HG02840 (cell line): Measurements from ENCODE around the gene RTP1.
A peak's percentile ranks its signal among the peaks of the same experiment; 100 is the strongest.
"Not testable (repeated sequence)": the region's sequence is repeated elsewhere in the genome, so short reads cannot be mapped to it uniquely, and the experiment has no call there.

Experiments used
- ATAC-seq: cut with Tn5 transposase; IDR thresholded peaks from one replicate; pipeline ENCODE4 v1.9.1; 2021; ENCODE audit warnings: mild to moderate bottlenecking, moderate library complexity, moderate number of reproducible peaks; ENCODE audit not compliant: unreplicated experiment, low FRiP score

RTP1 gene

DNA sequence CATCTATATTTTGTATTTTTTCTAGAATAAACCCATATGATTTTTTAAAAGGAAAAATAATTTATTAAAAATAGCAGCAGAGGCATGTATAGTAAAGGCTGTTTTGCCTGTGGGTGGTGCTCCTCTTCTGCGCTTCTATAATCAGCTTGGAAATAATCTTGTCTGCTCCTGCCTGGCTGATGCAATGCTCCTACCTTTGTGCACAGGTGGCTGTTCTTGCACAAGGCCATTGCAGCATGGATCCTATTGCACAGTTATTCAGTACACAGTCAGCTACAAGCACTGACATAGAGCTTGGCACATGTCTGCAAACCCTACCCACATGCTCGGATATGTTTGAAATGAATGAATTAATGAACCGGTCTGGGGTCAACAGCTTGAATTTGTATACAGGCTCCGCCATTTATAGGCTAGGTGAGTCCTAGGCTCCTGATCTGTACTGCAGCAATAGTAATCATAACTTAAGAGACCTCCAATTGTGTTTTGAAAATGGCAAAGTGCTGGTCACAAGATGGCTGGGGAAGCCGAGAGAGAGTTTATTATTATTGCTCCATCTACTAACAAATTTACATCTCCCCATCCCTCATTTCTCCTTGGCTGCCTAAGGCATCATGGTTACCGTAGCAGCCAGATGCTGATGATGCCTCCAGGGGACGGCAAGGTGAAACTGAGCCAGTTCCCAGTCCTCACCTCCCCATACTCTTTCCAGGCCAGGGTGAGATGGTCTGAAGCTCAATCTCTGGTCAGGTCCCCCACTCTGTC is 532 bp upstream of the RTP1 start:
- no peak for ATAC-seq

DNA sequence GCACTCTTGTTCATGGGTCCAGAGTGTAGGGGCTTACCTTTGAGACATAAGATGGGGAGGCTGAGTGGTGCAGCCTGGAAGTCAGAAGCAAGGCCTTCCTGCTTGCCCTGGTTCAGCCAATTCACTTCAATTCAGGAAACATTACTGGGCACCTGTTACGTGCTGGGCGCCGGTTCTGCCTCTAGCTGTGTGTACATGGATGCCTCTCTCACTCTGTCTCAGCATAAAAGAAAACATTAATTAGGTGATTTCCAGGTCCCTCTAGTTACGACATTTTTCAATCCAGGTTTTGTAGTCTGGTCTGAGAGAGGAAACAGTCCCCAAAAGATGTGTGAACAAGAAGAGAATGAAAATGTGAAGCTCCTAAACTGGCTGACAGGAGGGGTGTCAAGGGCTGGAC is 1.2 kb downstream of the RTP1 start:
- ATAC-seq, result no peak

DNA sequence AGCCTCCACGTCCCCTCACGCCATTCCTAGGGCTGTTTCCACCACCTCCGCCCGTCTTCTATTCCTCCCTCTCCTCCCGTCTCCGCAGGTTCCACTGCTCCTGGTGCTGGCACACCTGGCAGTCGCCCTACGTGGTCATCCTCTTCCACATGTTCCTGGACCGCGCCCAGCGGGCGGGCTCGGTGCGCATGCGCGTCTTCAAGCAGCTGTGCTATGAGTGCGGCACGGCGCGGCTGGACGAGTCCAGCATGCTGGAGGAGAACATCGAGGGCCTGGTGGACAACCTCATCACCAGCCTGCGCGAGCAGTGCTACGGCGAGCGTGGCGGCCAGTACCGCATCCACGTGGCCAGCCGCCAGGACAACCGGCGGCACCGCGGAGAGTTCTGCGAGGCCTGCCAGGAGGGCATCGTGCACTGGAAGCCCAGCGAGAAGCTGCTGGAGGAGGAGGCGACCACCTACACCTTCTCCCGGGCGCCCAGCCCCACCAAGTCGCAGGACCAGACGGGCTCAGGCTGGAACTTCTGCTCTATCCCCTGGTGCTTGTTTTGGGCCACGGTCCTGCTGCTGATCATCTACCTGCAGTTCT is 2.3 kb downstream of the RTP1 start:
- ATAC-seq, result not testable (repeated sequence)

DNA sequence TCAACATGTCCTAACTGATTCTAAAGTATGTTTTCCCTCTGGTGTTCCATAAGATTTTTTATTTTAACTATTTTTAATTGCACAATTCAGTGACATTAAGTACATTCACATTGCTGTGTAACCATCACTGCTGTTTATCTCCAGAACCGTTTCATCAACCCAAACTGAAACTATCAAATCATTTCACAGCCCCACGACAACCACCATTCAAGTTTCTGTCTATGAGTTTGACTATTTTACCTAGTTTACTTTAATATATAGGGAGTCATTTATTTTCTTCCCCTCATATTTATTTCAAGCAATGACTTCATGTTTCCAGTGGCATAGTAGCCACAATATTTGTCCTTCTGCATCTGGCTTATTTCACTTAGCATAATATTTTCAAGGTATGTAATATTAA is 8.4 kb downstream of the RTP1 start:
- no peak for ATAC-seq

DNA sequence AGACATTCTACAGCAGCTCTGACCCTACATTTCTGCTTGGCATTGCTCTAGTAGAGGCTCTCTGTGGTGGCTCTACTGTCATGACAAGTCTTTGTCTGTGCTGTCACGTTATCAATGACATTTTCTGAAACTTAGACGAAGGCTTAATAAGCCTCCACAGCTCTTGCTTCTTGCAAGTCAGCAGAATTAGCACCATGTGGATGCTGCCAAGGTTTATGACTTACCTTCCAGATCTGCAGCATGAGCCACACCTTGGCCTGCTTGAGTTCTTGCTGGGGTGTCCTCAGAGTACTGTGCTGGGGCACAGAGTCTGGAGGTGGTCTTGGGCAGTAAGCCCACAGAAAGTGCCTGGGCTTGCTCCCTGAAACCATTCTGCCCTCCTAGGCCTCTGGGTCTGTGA is 9.8 kb downstream of the RTP1 start:
- ATAC-seq, result no peak

DNA sequence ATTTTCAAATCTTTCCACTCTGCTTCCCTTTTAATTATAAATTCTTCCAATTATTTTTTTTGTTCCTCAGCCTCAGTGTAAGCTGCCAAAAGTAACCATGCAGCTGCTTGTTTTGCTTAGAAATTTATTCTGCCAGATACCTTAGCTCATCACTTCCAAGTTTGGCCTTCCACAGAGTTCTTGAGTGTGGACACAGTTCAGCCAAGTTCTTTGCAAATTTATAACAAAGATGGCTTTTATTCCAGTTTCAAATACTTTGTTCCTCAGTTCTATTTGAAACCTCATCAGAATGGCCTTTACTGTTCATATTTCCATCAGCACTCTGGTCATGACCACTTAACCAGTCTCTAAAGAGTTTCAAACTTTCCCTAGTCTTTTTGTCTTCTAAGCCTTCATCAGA is 10.3 kb downstream of the RTP1 start:
- ATAC-seq, result no peak

DNA sequence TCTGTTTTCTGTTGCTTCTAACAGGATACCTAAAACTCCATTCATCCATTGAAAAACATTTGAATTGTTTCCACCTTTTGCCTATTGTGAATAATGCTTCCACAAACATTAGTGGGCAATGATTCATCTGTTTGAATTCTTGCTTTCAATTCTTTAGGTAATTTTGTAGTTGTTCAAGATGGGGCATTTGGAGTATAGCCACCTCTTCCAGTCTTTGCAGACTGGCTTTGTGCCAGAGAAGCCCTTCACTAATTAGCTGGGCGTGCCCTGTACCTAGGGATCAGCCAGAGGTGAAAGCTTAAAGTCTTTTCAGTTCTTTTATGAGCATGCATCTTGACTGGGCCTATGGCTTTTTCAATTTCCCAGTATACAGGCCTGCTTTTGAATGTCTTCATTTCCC is 10.9 kb downstream of the RTP1 start:
- no peak for ATAC-seq

DNA sequence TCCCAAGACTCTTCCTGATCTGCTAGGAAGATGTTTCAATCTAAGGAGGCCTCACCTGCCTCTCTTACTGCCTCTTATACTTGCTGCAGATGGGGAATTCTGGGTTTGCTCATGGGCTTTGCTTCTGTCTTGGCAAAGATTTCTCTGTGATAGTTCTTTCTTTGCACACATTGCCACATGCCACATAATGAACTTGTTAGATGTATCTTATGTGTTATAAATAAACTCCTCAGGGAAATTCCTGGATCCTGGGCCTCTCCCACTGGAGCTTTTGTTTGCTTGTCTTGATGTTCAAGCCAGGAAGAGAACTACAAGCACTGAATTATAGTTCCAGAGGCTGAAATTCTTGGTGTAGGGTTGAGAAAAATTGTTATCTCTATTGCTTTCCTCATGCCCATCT is 12.2 kb downstream of the RTP1 start:
- ATAC-seq, result no peak

DNA sequence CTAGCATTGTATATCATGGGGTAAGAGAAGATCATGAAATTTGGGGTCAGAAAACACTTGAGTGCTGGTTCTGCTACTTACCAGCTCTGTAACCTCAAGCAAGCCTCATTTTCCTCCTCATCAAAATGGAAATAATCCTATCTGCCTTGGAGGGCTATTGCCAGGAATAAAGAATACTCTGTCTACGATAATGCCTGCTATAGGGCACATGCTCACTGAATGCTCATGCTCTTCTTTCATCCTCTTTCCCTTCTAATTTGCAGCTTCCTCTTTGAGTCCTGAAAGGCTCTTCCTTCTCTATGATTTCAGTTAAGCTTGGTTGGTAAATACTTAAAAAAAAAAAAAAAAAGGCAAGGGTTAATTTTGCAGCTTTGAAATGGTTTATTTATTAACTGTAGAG is 12.8 kb downstream of the RTP1 start:
- no peak for ATAC-seq

DNA sequence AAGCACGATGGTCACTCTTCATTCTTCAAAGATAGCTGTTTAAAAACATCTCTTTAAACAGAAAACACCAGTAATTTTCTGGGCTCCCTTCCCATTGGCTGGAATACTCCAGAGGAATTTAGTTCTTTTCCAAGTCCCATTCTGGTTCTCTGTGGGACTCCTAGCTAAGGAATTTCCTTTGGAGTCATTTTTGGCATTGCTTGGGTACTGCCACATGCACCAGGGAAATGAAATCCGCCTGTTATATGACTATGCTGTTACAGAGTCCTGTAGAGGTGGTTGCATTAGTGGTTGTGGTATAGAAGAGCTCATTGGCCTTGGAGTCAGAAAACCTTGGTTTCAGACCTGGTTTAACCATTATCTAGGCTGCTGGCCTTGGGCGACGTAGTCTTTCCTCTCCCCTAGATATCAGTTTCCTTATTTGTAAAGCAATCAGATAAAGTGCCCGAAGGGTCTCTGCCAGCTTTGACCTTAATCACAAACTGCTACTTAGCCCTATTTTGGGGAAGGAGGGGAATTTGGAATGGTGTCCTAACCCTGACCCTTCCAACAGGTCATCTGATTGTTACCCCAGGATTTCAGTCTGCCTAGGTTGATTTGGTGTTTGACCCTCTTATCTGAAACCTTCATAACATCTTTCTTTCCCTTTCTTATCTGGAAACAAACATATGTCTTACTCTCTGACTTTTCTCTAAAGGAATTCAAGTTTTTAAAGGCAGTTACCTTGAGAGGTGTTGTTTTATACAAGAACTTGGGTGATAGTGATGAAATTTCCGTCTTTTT is 13.4 kb downstream of the RTP1 start:
- peak; percentile 79 for ATAC-seq

DNA sequence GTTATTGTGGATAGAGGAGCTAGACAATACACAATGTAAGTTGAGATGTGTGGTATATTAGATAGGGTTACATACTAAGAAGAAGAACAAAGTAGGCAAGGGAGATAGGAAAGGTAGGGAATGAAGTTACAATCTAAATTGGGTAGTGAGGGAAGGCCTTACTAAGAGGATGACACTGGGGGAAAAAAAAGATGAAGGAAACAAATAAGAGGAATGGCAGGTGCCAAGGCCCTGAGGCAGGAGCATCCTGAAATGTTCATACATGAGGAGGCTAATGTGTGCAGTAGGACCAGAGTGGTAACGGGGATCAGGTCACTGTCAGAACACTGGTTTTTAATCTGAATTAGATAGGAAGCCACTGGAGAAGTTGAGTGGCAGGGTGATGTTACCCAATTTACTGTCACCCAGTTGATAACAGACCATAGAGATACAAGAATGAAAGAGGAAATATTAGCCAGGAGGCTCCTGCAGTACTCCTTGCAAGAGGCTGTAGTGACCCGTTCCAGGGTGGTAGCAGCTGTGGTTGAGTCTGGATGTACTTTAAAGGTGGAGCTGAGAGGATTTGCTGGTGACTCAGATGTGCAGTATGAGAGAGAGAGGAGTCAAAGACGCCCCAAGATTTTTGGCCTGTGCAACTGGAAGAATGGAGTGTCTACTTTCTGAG is 14.4 kb downstream of the RTP1 start:
- ATAC-seq, result no peak

DNA sequence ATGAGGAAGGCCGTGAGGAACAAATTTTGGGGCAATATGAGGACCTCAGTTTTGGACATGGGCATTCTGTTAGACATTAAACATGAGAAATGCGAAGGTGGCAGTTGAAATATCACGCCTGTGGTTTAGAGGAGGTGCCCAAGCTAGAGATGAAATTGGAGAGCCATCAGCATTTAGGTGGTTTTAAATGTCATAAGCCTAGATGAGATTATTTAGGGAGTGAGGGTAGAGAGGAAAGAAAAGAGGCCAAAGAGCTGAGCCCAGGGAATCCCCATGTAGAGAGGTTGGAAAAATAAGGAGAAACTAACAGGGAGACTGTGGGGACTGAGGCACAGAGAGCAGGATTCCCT is 14.9 kb downstream of the RTP1 start:
- no peak for ATAC-seq

DNA sequence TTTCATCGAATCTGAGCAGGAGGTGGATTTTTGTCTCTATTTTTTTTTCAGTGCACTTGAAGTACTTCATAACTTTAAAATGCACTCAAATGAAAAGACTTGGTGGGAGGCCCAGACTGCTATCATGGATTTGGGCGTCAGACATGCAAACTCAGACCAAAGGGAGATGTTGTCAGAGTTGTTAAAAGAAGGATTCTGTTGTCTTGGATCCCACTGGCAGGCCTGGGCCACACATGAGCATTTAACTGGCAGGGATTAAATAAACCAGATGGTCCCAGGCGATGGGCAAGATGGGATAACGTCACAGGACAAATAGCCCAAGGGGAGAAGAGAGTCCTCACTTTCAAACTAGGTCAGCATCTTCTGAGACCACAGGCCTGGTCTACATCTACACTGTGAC is 15.4 kb downstream of the RTP1 start:
- no peak for ATAC-seq

DNA sequence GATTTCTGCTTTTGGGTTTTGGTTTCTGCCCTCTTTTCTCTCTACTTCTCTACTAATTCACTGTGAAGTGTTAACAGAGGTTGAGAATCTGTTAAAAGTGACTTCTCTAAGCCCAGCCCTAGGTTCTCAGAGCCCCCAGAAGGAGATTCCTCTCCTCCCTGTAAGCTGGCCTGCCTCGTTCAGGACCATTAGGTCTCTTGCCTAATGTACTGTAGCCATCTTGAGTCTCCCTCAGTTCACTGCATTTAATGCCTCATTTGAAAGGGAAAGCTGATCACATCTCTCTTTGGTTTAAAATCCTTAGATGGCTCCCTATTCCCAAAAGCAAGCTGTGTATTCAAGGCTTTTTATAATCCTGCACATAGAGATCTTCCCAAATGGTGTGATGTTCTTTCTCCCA is 16.3 kb downstream of the RTP1 start:
- no peak for ATAC-seq

DNA sequence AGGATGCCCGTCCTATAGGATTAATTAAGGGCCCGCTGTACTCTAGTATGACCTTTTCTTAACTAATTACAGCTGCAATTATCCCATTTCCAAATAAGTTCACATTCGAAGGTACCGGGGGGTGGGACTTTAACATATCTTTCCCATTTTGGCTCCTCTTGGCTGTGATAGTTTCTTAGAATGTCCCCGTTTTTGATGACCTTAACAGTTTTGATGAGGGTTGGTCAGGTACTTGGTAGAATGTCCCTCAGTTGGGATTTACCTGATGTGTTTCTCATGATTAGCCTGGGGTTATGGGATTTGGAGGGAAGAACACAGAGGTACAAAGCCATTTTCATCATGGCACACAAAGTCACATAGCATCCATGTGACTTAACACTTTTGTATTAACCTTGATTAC is 18.2 kb downstream of the RTP1 start:
- no peak for ATAC-seq

DNA sequence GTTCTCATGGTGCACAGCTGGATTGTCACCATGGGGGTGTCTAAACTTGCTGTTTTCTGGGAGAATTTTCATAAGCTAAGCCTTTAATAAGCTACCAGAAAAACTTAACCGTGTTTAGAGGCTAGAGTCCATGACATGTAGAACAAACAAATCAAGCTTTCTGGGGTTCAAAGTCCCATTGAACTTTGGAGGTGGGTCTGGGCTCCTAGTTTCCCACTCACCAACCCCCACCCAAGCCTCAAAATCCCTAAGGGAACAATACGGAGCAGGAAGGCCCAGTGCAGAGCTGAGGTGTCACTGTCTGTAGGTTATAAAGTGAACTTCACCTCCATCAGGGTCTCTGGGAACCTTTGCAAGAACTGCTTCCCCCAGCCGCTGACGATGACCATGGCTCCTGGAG is 25.5 kb downstream of the RTP1 start:
- no peak for ATAC-seq

DNA sequence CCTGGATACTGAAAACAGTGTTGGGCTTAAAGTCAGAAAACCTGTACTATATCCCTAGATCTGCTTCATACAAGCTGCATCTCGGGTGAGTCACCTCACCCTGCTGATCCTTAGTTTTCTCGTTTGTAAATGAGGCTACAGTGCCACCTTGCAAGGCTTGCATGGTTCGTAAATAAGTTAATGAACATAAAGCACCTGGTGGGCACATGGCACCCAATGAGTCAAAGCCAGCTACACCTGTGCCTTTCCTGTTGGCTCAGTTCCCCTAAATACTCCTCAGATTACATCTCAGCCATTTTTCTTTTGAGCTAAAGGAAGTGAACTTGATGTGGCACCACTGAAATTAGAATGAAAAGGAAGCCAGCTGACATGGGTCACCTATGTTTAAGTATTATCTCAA is 26.5 kb downstream of the RTP1 start:
- no peak for ATAC-seq

DNA sequence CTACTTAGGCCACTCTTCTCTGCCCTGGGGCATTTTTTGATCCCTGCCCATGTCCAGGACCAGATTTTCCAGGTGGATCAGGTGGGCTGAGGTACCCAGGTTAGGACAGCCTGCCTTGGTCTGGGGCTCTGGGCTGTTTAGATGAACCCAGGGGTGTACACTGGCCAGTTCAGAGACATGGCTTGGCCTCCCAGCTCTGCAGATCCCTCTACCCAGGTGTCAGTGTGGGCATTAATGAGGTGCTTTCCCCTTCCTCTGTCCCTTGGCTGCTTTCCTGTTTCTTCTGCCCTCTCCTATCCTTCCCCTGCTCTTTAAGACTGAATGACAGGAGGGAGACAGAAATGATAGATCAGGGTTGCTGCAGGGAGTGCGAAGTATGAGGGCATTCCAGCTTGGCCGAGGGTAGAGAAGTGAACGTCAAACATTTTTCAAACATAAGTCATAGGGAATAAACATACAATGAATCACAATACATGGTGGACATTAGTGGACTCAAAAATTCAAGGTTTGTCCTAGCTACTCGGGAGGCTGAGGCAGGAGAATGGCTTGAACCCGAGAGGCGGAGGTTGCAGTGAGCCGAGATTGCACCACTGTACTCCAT is 30.5 kb downstream of the RTP1 start:
- ATAC-seq, result no peak

DNA sequence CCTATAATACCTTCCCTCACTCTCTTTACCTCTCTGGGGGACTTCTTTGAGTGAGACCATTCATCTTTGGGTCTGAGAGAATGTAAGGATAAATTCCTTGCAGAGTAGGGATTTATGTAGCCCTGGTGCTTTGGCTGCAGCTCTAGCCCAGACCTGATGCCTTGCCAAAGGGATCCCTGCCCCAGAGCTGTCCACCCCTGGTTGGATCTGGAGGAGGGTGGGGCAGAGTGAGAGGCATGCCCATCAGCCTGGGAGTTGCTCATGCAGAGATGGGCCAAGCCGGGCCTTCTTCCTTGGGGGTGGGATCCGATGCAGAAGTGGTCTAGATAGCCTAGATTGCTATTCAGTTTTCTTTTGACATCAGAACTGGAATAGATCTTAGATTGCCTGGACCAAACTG is 31.5 kb downstream of the RTP1 start:
- no peak for ATAC-seq

DNA sequence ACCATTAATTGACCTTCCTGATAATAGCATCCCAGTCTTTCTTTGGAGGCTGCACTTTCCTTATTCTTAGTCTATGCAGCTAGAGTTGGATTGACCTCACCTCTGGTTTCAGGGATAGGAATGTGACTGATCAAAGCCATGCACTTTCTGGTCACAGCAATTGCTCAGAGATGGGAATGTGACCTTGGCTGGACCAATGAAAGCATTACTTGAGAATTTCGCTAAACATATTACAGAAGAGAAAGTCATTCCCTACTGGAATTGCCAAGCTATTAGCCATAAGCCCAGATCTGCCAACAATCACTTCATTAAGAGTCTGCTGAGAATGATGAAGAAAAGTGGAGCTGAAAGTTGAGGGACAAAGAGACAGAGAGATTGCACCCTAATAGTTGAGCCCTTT is 32.7 kb downstream of the RTP1 start:
- ATAC-seq, result no peak

DNA sequence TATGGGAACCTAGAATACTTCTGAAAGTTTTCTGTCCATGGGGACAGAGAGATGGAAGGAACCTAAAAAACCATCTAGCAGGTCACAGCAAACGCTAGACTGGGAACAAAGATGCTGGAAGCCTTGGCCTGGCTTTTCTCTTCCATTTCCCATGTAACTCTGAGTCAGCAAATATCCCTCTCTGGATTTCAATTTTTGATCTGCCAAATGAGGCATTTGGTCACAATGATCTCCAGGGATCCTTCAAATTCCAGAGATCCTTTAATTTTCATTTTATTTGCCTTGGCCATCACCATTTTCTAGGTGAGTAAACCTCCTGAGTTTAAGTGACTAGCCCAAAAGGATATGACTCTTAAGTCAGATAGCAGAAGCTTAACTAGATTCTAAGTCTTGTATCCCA is 39.7 kb downstream of the RTP1 start:
- no peak for ATAC-seq
